Vagina (tissue), 2 donors: ENCODE measurements around the gene PSMB4.

Experiments
- POLR2A ChIP-seq, 2 donors: fragments of 450-650 bp; IDR thresholded peaks; one replicate each; pipeline ENCODE4 v1.6.1; 2017; ENCODE audit warnings: antibody characterized with exemption in 2 of 2, mild to moderate bottlenecking in 2 of 2, moderate library complexity in 2 of 2
- POLR2AphosphoS5 ChIP-seq, 2 donors: sonication (generic); formaldehyde crosslinking; IDR thresholded peaks; one replicate each; pipeline ENCODE4 v1.9.0; 2017; ENCODE audit warnings: antibody characterized with exemption in 2 of 2, mild to moderate bottlenecking in 2 of 2, low read depth in 1 of 2; ENCODE audit not compliant: insufficient read depth in 1 of 2
- TF ChIP-seq, protein P1 (sequence below), 3 experiments: fragments of 450-650 bp in 2 of 3; fragments of 200-600 bp in 1 of 3; sonication (generic) in 1 of 3; IDR thresholded peaks; one replicate each; pipeline ENCODE4 v1.5.1; 2017 to 2019; ENCODE audit warnings: antibody characterized with exemption in 3 of 3, mild to moderate bottlenecking in 2 of 3, moderate library complexity in 2 of 3

DNA sequence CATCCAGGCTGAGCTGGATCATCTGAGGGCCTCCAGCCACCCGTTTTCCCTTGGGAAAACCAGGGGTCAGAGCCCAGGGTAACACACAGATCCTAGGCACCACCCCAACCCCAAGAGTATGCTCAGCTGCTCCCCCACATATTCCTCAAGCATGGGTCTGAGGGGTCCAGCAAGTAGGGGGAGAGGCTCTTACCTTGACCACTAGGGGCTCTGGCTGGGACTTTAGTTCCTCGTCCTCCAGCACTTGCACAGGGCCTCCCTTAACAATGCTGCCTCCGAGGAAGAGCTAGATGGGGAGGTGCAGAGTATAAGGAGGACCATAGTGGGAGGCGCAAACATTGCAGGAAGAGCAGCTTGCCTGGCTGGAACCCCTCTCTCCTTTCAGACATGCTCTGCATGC is 34.4 kb upstream of the PSMB4 start:
- TF ChIP-seq, protein P1, sequence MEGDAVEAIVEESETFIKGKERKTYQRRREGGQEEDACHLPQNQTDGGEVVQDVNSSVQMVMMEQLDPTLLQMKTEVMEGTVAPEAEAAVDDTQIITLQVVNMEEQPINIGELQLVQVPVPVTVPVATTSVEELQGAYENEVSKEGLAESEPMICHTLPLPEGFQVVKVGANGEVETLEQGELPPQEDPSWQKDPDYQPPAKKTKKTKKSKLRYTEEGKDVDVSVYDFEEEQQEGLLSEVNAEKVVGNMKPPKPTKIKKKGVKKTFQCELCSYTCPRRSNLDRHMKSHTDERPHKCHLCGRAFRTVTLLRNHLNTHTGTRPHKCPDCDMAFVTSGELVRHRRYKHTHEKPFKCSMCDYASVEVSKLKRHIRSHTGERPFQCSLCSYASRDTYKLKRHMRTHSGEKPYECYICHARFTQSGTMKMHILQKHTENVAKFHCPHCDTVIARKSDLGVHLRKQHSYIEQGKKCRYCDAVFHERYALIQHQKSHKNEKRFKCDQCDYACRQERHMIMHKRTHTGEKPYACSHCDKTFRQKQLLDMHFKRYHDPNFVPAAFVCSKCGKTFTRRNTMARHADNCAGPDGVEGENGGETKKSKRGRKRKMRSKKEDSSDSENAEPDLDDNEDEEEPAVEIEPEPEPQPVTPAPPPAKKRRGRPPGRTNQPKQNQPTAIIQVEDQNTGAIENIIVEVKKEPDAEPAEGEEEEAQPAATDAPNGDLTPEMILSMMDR (IDR thresholded peaks at IDR 0.05) = no peak
- TF ChIP-seq POLR2A (IDR thresholded peaks at IDR 0.05) (no peak), POLR2AphosphoS5 (IDR thresholded peaks at IDR 0.05; ENCODE audit: insufficient read depth in 1 of 2, low read depth in 1 of 2) (no peak)
